GM12878 (cell line): ENCODE measurements around the gene TMEM259. TPM values are rescaled to one million over a fixed set of nuclear protein-coding genes. Genes with fewer than 3 reads are reported as not detected.
A peak's percentile ranks its signal among the peaks of the same experiment; 100 is the strongest.

Experiments used
- ATAC-seq: fragments of 200-7000 bp; cut with Tn5 transposase; 3 replicates; pipeline ENCODE4 v1.9.1; 2020; ENCODE audit warnings: mild to moderate bottlenecking, moderate library complexity
- BruUV-seq: library from RNA; stranded (reverse); fragments of 400-500 nt; replicated peaks from 2 replicates; lab custom pipeline; 2021; lab: Mats Ljungman, UMichigan
- CTCF ChIA-PET: fragments of 300-600 bp; sonication (Branson Sonifier 250); formaldehyde crosslinking; extraction: SDS; loops from one replicate; lab custom pipeline; 2021; ENCODE audit warnings: inconsistent platforms; lab: Yijun Ruan, JAX
- POLR2A ChIA-PET: fragments of 350-600 bp; formaldehyde crosslinking; extraction: SDS; loops from one replicate; lab custom pipeline; 2021; ENCODE audit warnings: inconsistent platforms; lab: Charles Lee
- RAD21 ChIA-PET: fragments of 300-600 bp; sonication (Branson Sonifier 250); formaldehyde crosslinking; loops from one replicate; lab custom pipeline; 2023; ENCODE audit warnings: antibody characterized with exemption; ENCODE audit not compliant: unreplicated experiment; lab: Charles Lee
- SMC1A ChIA-PET: fragments of 300-600 bp; sonication (Branson Sonifier 250); formaldehyde crosslinking; loops from one replicate; lab custom pipeline; 2023; ENCODE audit not compliant: unreplicated experiment, uncharacterized antibody; lab: Charles Lee
- DNase-seq: peaks from one replicate; pipeline ENCODE4 v3.0.0-alpha.2; 2011; ENCODE audit warnings: low read depth, low spot score
- FAIRE-seq: peaks from 3 replicates; lab custom pipeline; 2011; peaks lifted over from hg19 to GRCh38; lab: Jason Lieb, UNC
- H2AFZ ChIP-seq: 2 replicates; pipeline ENCODE4 v1.6.0; 2011; ENCODE audit warnings: low read depth, low read length, control low read depth; ENCODE audit not compliant: control insufficient read depth
- H3K27ac ChIP-seq: 2 replicates; pipeline ENCODE4 v1.5.1; 2011; ENCODE audit warnings: control low read depth; ENCODE audit not compliant: control insufficient read depth, insufficient read depth
- H3K27me3 ChIP-seq, 2 experiments: replicated peaks in 1 of 2; 2 replicates each; pipeline versions ENCODE4 v1.6.0 to v1.6.1; 2011; ENCODE audit warnings: low read length in 1 of 2; ENCODE audit not compliant: control insufficient read depth in 2 of 2, insufficient read depth in 2 of 2
- H3K36me3 ChIP-seq, 2 experiments: 2 replicates each; pipeline ENCODE4 v1.5.1; 2011; ENCODE audit warnings: low read length in 1 of 2; ENCODE audit not compliant: control insufficient read depth in 2 of 2, insufficient read depth in 2 of 2
- H3K4me1 ChIP-seq: 2 replicates; pipeline ENCODE4 v1.6.1; 2011; ENCODE audit warnings: mild to moderate bottlenecking, low read length, moderate library complexity, mixed read lengths; ENCODE audit not compliant: control insufficient read depth, insufficient read depth
- H3K4me2 ChIP-seq: 2 replicates; pipeline ENCODE4 v1.6.0; 2011; ENCODE audit warnings: control low read depth; ENCODE audit not compliant: control insufficient read depth, insufficient read depth
- H3K4me3 ChIP-seq: fragments of 200-600 bp; sonication (generic); 2 replicates; pipeline ENCODE4 v1.5.1; 2016
- H3K79me2 ChIP-seq: 2 replicates; pipeline ENCODE4 v1.6.0; 2011; ENCODE audit warnings: low read length; ENCODE audit not compliant: control insufficient read depth, insufficient read depth
- H3K9ac ChIP-seq: 2 replicates; pipeline ENCODE4 v1.8.0; 2011; ENCODE audit warnings: low read length, control low read depth, mixed read lengths; ENCODE audit not compliant: control insufficient read depth, insufficient read depth
- H3K9me3 ChIP-seq: replicated peaks from 3 replicates; pipeline ENCODE4 v1.5.1; 2011; ENCODE audit warnings: mild to moderate bottlenecking, low read length; ENCODE audit not compliant: control insufficient read depth, insufficient read depth
- H4K20me1 ChIP-seq: 2 replicates; pipeline ENCODE4 v1.6.0; 2011; ENCODE audit not compliant: control insufficient read depth, insufficient read depth
- CREB1 ChIP-seq: IDR thresholded peaks from 2 replicates; pipeline ENCODE4 v1.6.1; 2012; ENCODE audit warnings: low read depth, mild to moderate bottlenecking, inconsistent platforms
- FOXK2 ChIP-seq: fragments of 450-650 bp; IDR thresholded peaks from 2 replicates; pipeline ENCODE4 v1.6.1; 2017; ENCODE audit warnings: mild to moderate bottlenecking, moderate library complexity
- FOXM1 ChIP-seq: IDR thresholded peaks from 2 replicates; pipeline ENCODE4 v1.6.1; 2012; ENCODE audit warnings: low read depth, mild to moderate bottlenecking, inconsistent platforms, low read length, moderate library complexity
- HDAC2 ChIP-seq: fragments of 200-600 bp; sonication (generic); IDR thresholded peaks from 2 replicates; pipeline ENCODE4 v1.6.1; 2017
- JUND ChIP-seq: IDR thresholded peaks from 2 replicates; pipeline ENCODE4 v1.6.1; 2012; ENCODE audit warnings: low read depth, mild to moderate bottlenecking, low read length, improper control_type of control experiment, moderate library complexity
- KAT2A ChIP-seq: conservative IDR thresholded peaks from 2 replicates; pipeline ENCODE4 v1.6.1; 2011; ENCODE audit warnings: low read depth, low read length; ENCODE audit not compliant: control insufficient read depth
- MEF2A ChIP-seq: IDR thresholded peaks from 2 replicates; pipeline ENCODE4 v1.6.1; 2011; ENCODE audit warnings: low read depth, mild to moderate bottlenecking, low read length, moderate library complexity; ENCODE audit not compliant: insufficient read depth
- NBN ChIP-seq: fragments of 450-650 bp; IDR thresholded peaks from 2 replicates; pipeline ENCODE4 v1.6.1; 2016
- NFYB ChIP-seq: IDR thresholded peaks from 2 replicates; pipeline ENCODE4 v1.6.1; 2011; ENCODE audit warnings: low read depth, mild to moderate bottlenecking, low read length, improper control_type of control experiment, moderate library complexity; ENCODE audit not compliant: insufficient read depth
- PAX8 ChIP-seq: fragments of 450-650 bp; IDR thresholded peaks from 2 replicates; pipeline ENCODE4 v1.6.1; 2017; ENCODE audit warnings: mild to moderate bottlenecking, moderate library complexity
- SMAD1 ChIP-seq: fragments of 450-650 bp; IDR thresholded peaks from 2 replicates; pipeline ENCODE4 v1.6.1; 2018; ENCODE audit warnings: mild to moderate bottlenecking, low read depth; ENCODE audit not compliant: partially characterized antibody
- SP1 ChIP-seq: IDR thresholded peaks from one replicate; pipeline ENCODE4 v1.6.1; 2011; ENCODE audit warnings: low read depth, low read length
- SRF ChIP-seq, 2 experiments: IDR thresholded peaks; 2 replicates each; pipeline ENCODE4 v1.6.1; 2011; ENCODE audit warnings: low read depth in 2 of 2, low read length in 2 of 2, mild to moderate bottlenecking in 1 of 2, moderate library complexity in 1 of 2
- STAT1 ChIP-seq: fragments of 450-650 bp; conservative IDR thresholded peaks from 2 replicates; pipeline ENCODE4 v1.6.1; 2014; ENCODE audit warnings: antibody characterized with exemption, mild to moderate bottlenecking
- TCF12 ChIP-seq: IDR thresholded peaks from 2 replicates; pipeline ENCODE4 v1.6.1; 2011; ENCODE audit warnings: low read depth, mild to moderate bottlenecking, low read length
- ZNF622 ChIP-seq: fragments of 450-650 bp; IDR thresholded peaks from 2 replicates; pipeline ENCODE4 v1.6.1; 2017; ENCODE audit warnings: mild to moderate bottlenecking, inconsistent platforms
- WGBS: methylation state at CpG from one replicate; pipeline ENCODE4 v1.1.6; 2016; ENCODE audit warnings: low lambda C conversion rate; ENCODE audit not compliant: insufficient replicate concordance, insufficient coverage; ENCODE audit errors: missing lambda C conversion rate; 5-methylcytosine and 5-hydroxymethylcytosine counted together
- in situ Hi-C: fragments of 300-500 bp; cut with MboI; formaldehyde crosslinking; loops from 9 replicates; pipeline ENCODE4 v1.14.3; 2018; ENCODE audit warnings: mixed read lengths
- intact Hi-C: fragments of 100-400 bp; cut with micrococcal nuclease; formaldehyde crosslinking; loops from one replicate; pipeline ENCODE4 v1.14.2; 2022; ENCODE audit not compliant: unreplicated experiment
- polyA plus RNA-seq, 11 experiments: library from polyadenylated mRNA; depleted of rRNA in 4 of 11; unstranded in 6 of 11; stranded (reverse) in 5 of 11; fragments of >200 nt; fragmentation: Nextera tagmentation in 4 of 11; fragmentation: Illumina TruSeq in 1 of 11; extraction: Ambion mirVana in 4 of 11; extraction: Trizol in 1 of 11; gene quantifications; 1 replicate in 1 of 11; 2 replicates in 10 of 11; pipeline versions ENCODE4 v1.2.1 to v1.2.3, GENCODE V29; 2011 to 2016; ENCODE audit warnings: inconsistent platforms in 2 of 11, missing spikeins in 2 of 11, low read depth in 1 of 11
- total RNA-seq, 4 experiments: library from RNA; depleted of rRNA in 3 of 4; stranded (reverse); fragments of >200 nt in 3 of 4; fragmentation: Illumina TruSeq in 1 of 4; extraction: Trizol in 1 of 4; gene quantifications; 2 replicates each; pipeline versions ENCODE4 v1.2.1 to v1.2.3, GENCODE V29; 2013 to 2021
- TF ChIP-seq, protein P1 (sequence below): IDR thresholded peaks from 2 replicates; pipeline ENCODE4 v1.6.1; 2011; ENCODE audit warnings: mild to moderate bottlenecking, low read depth, low read length, moderate library complexity; ENCODE audit not compliant: insufficient replicate concordance
- TF ChIP-seq, protein P2 (sequence below): IDR thresholded peaks from 2 replicates; pipeline ENCODE4 v1.6.1; 2011; ENCODE audit warnings: borderline replicate concordance, low read depth, mild to moderate bottlenecking, moderate library complexity, low read length; ENCODE audit not compliant: insufficient read depth, poor library complexity, severe bottlenecking
- TF ChIP-seq, protein P3 (sequence below): fragments of 450-650 bp; IDR thresholded peaks from 2 replicates; pipeline ENCODE4 v1.6.1; 2016; ENCODE audit warnings: mild to moderate bottlenecking
- TF ChIP-seq, protein P4 (sequence below): fragments of 450-650 bp; IDR thresholded peaks from 2 replicates; pipeline ENCODE4 v1.6.1; 2016; ENCODE audit warnings: mild to moderate bottlenecking

TMEM259 gene
- total and polyA plus RNA-seq, 10 of the 15 experiments (the other 5 are each of a cell fraction or from before 2014, with no cell fraction given) = 0.43 to 184 (median 62.0) TPM

DNA sequence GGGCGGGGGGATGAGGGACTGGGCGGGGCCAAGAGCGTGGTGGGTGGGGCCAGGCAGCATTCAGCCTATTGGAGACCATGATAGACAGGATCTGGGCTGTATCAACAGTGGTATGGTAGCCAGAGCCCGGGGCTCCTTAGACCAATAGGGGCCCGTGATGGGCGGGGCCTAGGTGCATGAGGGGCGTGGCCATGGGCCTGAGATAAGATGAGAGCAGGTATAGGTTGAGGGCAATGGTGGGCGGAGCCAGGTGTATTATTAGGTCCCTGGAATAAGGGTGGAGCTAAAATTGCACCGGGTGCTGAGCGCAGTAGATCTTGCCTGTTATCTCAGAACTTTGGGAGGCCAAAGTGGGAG lies 24.3 kb upstream of the TMEM259 start:
- H3K4me3 ChIP-seq = no peak overlapping the region
- FAIRE-seq (peak; percentile 83), DNase-seq (no peak), ATAC-seq (peak; percentile 77)
- RAD21 ChIA-PET = no interaction called here
- no peaks in the 10 kb centered on the region for H3K9me3 ChIP-seq
- no peak overlapping the region for H3K4me2 ChIP-seq
- SMC1A ChIA-PET = no interaction called here
- H3K9ac ChIP-seq = no peak overlapping the region
- H4K20me1 ChIP-seq = no peaks in the 10 kb centered on the region
- H3K36me3 ChIP-seq = peaks cover 0 to 1% of the 10 kb centered on the region in 2 experiments; a peak in 1 of 4 replicates
- WGBS = 35% methylated on average over 10 of the region's 10 CpGs
- H3K79me2 ChIP-seq = 0 out of 2 replicates have a peak, but pooled peaks cover under 1% of the 10 kb centered on the region
- no peak overlapping the region for H3K27ac ChIP-seq
- BruUV-seq = no TSS peak
- CTCF ChIA-PET = interaction anchor here (1.3 kb wide), 1 partner anchor 178 kb away, joined by 3 read pairs; no protein-coding TSS in a partner anchor
- H2AFZ ChIP-seq = no peak overlapping the region
- H3K27me3 ChIP-seq = no peaks in the 10 kb centered on the region
- in situ Hi-C loops = no loop called here
- TF ChIP-seq MEF2A (no peak), STAT1 (no peak), KAT2A (no peak), PAX8 (no peak), TCF12 (no peak), NBN (no peak), ZNF622 (no peak), SMAD1 (no peak), SP1 (peak; percentile 39), NFYB (peak; percentile 28; the same call in 1 of the 2 replicates), HDAC2 (no peak), FOXM1 (no peak), CREB1 (0 out of 2 replicates have a peak, but pooled peaks have one; percentile 29), SRF (IDR thresholded peaks at IDR 0.05; ENCODE audit: low read depth in 2 of 2, low read length in 2 of 2) (no peak), JUND (no peak), FOXK2 (no peak)
- TF ChIP-seq, protein P1, sequence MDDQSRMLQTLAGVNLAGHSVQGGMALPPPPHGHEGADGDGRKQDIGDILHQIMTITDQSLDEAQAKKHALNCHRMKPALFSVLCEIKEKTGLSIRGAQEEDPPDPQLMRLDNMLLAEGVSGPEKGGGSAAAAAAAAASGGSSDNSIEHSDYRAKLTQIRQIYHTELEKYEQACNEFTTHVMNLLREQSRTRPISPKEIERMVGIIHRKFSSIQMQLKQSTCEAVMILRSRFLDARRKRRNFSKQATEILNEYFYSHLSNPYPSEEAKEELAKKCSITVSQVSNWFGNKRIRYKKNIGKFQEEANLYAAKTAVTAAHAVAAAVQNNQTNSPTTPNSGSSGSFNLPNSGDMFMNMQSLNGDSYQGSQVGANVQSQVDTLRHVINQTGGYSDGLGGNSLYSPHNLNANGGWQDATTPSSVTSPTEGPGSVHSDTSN = peak; percentile 78
- TF ChIP-seq, protein P2, sequence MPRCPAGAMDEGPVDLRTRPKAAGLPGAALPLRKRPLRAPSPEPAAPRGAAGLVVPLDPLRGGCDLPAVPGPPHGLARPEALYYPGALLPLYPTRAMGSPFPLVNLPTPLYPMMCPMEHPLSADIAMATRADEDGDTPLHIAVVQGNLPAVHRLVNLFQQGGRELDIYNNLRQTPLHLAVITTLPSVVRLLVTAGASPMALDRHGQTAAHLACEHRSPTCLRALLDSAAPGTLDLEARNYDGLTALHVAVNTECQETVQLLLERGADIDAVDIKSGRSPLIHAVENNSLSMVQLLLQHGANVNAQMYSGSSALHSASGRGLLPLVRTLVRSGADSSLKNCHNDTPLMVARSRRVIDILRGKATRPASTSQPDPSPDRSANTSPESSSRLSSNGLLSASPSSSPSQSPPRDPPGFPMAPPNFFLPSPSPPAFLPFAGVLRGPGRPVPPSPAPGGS = no peak
- TF ChIP-seq, protein P3, sequence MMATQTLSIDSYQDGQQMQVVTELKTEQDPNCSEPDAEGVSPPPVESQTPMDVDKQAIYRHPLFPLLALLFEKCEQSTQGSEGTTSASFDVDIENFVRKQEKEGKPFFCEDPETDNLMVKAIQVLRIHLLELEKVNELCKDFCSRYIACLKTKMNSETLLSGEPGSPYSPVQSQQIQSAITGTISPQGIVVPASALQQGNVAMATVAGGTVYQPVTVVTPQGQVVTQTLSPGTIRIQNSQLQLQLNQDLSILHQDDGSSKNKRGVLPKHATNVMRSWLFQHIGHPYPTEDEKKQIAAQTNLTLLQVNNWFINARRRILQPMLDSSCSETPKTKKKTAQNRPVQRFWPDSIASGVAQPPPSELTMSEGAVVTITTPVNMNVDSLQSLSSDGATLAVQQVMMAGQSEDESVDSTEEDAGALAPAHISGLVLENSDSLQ = peak; percentile 88
- TF ChIP-seq, protein P4, sequence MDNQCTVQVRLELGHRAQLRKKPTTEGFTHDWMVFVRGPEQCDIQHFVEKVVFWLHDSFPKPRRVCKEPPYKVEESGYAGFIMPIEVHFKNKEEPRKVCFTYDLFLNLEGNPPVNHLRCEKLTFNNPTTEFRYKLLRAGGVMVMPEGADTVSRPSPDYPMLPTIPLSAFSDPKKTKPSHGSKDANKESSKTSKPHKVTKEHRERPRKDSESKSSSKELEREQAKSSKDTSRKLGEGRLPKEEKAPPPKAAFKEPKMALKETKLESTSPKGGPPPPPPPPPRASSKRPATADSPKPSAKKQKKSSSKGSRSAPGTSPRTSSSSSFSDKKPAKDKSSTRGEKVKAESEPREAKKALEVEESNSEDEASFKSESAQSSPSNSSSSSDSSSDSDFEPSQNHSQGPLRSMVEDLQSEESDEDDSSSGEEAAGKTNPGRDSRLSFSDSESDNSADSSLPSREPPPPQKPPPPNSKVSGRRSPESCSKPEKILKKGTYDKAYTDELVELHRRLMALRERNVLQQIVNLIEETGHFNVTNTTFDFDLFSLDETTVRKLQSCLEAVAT = no peak
- TF ChIP-seq, all 136 proteins: peak for 5
- POLR2A ChIA-PET = no interaction called here
- peaks cover 3% of the 10 kb centered on the region; the same call in 1 of the 2 replicates for H3K4me1 ChIP-seq
- intact Hi-C loops = no loop called here
